IMR-90 (cell line): Measurements from ENCODE around the gene MRPL50. TPM values are rescaled to one million over a fixed set of nuclear protein-coding genes. Genes with fewer than 3 reads are reported as not detected.

Source experiments
- ATAC-seq: fragments of 200-7000 bp; cut with Tn5 transposase; 2 replicates; pipeline ENCODE4 v1.9.1; 2020; ENCODE audit warnings: low read depth, mild to moderate bottlenecking, moderate library complexity
- BruUV-seq: library from RNA; stranded (reverse); fragments of 400-500 nt; replicated peaks from 2 replicates; lab custom pipeline; 2021; lab: Mats Ljungman, UMichigan
- CTCF ChIA-PET: fragments of 300-600 bp; formaldehyde crosslinking; extraction: SDS; loops from one replicate; lab custom pipeline; 2021; ENCODE audit warnings: antibody characterized with exemption; lab: Yijun Ruan, JAX
- POLR2A ChIA-PET: fragments of 300-600 bp; sonication (Branson Sonifier 250); formaldehyde crosslinking; loops from one replicate; lab custom pipeline; 2022; ENCODE audit warnings: antibody characterized with exemption; ENCODE audit not compliant: unreplicated experiment; lab: Charles Lee
- DNase-seq: peaks from one replicate; pipeline ENCODE4 v3.0.0; 2013
- H2AFZ ChIP-seq: replicated peaks from 2 replicates; pipeline ENCODE3; 2013; ENCODE audit warnings: low read length, mild to moderate bottlenecking; ENCODE audit not compliant: poor library complexity
- H2AK5ac ChIP-seq: 2 replicates; pipeline ENCODE4 v1.6.1; 2013; ENCODE audit warnings: low read depth, low read length, inconsistent platforms
- H2AK9ac ChIP-seq: replicated peaks from 2 replicates; pipeline ENCODE3; 2013; ENCODE audit warnings: mild to moderate bottlenecking, low read depth, low read length, moderate library complexity; ENCODE audit not compliant: poor library complexity
- H2BK120ac ChIP-seq: 2 replicates; pipeline ENCODE4 v1.6.1; 2013; ENCODE audit warnings: low read depth, low read length, inconsistent platforms
- H2BK15ac ChIP-seq: 3 replicates; pipeline ENCODE4 v1.6.1; 2013; ENCODE audit warnings: low read depth, low read length, inconsistent platforms
- H2BK20ac ChIP-seq: 2 replicates; pipeline ENCODE4 v1.6.1; 2013; ENCODE audit warnings: low read depth, mild to moderate bottlenecking, inconsistent platforms, low read length, moderate library complexity
- H2BK5ac ChIP-seq: 2 replicates; pipeline ENCODE4 v1.6.1; 2013; ENCODE audit warnings: mild to moderate bottlenecking, low read depth, low read length, inconsistent platforms; ENCODE audit not compliant: poor library complexity, severe bottlenecking
- H3K14ac ChIP-seq: replicated peaks from 2 replicates; pipeline ENCODE4 v1.6.1; 2013; ENCODE audit warnings: low read depth, low read length, inconsistent platforms
- H3K18ac ChIP-seq: 2 replicates; pipeline ENCODE4 v1.6.1; 2013; ENCODE audit warnings: low read depth, low read length, control low read depth
- H3K23ac ChIP-seq: 2 replicates; pipeline ENCODE4 v1.6.1; 2013; ENCODE audit warnings: low read depth, low read length, inconsistent platforms
- H3K27ac ChIP-seq: 2 replicates; pipeline ENCODE4 v1.5.1; 2013; ENCODE audit warnings: mild to moderate bottlenecking, control low read depth, low read length; ENCODE audit not compliant: insufficient read depth
- H3K27me3 ChIP-seq: 2 replicates; pipeline ENCODE4 v1.6.1; 2013; ENCODE audit warnings: low read length; ENCODE audit not compliant: control insufficient read depth, insufficient read depth
- H3K36me3 ChIP-seq: 2 replicates; pipeline ENCODE4 v1.6.1; 2013; ENCODE audit warnings: low read length, mixed read lengths; ENCODE audit not compliant: control insufficient read depth, insufficient read depth
- H3K4ac ChIP-seq: 2 replicates; pipeline ENCODE4 v1.6.1; 2013; ENCODE audit warnings: low read depth, low read length, inconsistent platforms
- H3K4me1 ChIP-seq: 2 replicates; pipeline ENCODE4 v1.6.1; 2013; ENCODE audit warnings: low read length, mixed read lengths; ENCODE audit not compliant: control insufficient read depth, insufficient read depth
- H3K4me2 ChIP-seq: 2 replicates; pipeline ENCODE4 v1.6.1; 2013; ENCODE audit warnings: low read depth, mild to moderate bottlenecking, control low read depth, low read length, moderate library complexity
- H3K4me3 ChIP-seq: 2 replicates; pipeline ENCODE4 v1.5.1; 2013; ENCODE audit warnings: low read depth, mild to moderate bottlenecking, control low read depth, low read length, moderate library complexity; ENCODE audit not compliant: insufficient read depth
- H3K56ac ChIP-seq: 2 replicates; pipeline ENCODE4 v1.6.1; 2013; ENCODE audit warnings: low read length, inconsistent platforms; ENCODE audit not compliant: insufficient read depth; ENCODE audit errors: extremely low read depth
- H3K79me1 ChIP-seq, 2 experiments: 2 replicates each; pipeline ENCODE4 v1.6.1; 2013; ENCODE audit warnings: low read length in 2 of 2, inconsistent platforms in 1 of 2, low read depth in 1 of 2
- H3K9ac ChIP-seq: 2 replicates; pipeline ENCODE4 v1.6.1; 2013; ENCODE audit warnings: low read depth, low read length, control low read depth
- H3K9me1 ChIP-seq: 2 replicates; pipeline ENCODE4 v1.6.1; 2013; ENCODE audit warnings: low read length, inconsistent platforms; ENCODE audit not compliant: insufficient read depth
- H3K9me3 ChIP-seq: 2 replicates; pipeline ENCODE4 v1.6.1; 2013; ENCODE audit warnings: low read length; ENCODE audit not compliant: control insufficient read depth, insufficient read depth
- H4K20me1 ChIP-seq: 2 replicates; pipeline ENCODE4 v1.6.1; 2013; ENCODE audit warnings: low read length, inconsistent platforms; ENCODE audit not compliant: insufficient read depth
- H4K5ac ChIP-seq: 2 replicates; pipeline ENCODE4 v1.6.1; 2013; ENCODE audit warnings: mild to moderate bottlenecking, low read depth, low read length, control low read depth
- H4K8ac ChIP-seq, 2 experiments: 2 replicates each; pipeline ENCODE4 v1.6.1; 2013; ENCODE audit warnings: low read depth in 2 of 2, low read length in 2 of 2, control low read depth in 1 of 2, inconsistent platforms in 1 of 2
- H4K91ac ChIP-seq: 2 replicates; pipeline ENCODE4 v1.6.1; 2013; ENCODE audit warnings: low read depth, low read length, inconsistent platforms; ENCODE audit not compliant: insufficient read depth
- BHLHE40 ChIP-seq: fragments of 150-350 bp; IDR thresholded peaks from 2 replicates; pipeline ENCODE4 v1.6.1; 2016; ENCODE audit warnings: mild to moderate bottlenecking, low read depth, low read length
- CHD1 ChIP-seq: IDR thresholded peaks from 2 replicates; pipeline ENCODE4 v1.6.1; 2012; ENCODE audit warnings: low read depth, low read length, improper control_type of control experiment
- FOS ChIP-seq: fragments of 150-350 bp; IDR thresholded peaks from 2 replicates; pipeline ENCODE4 v1.6.1; 2016; ENCODE audit warnings: low read depth, low read length
- MAFK ChIP-seq: IDR thresholded peaks from 2 replicates; pipeline ENCODE4 v1.6.1; 2012; ENCODE audit warnings: low read depth, low read length, improper control_type of control experiment
- MXI1 ChIP-seq: IDR thresholded peaks from 2 replicates; pipeline ENCODE4 v1.6.1; 2012; ENCODE audit warnings: low read depth, mild to moderate bottlenecking, low read length, moderate library complexity, borderline replicate concordance
- dilution Hi-C: fragments of 300-500 bp; cut with HindIII; formaldehyde crosslinking; loops from one replicate; pipeline ENCODE4 v1.14.3; 2018; ENCODE audit warnings: low sequenced_read_pairs; ENCODE audit not compliant: unreplicated experiment
- in situ Hi-C: fragments of 300-500 bp; cut with MboI; formaldehyde crosslinking; loops from 3 replicates; pipeline ENCODE4 v1.14.3; 2019; ENCODE audit warnings: low sequenced_read_pairs, inconsistent platforms, mixed read lengths
- intact Hi-C: fragments of 100-400 bp; cut with micrococcal nuclease; formaldehyde crosslinking; loops from 2 replicates; pipeline ENCODE4 v1.10.0; 2022
- polyA plus RNA-seq, 3 experiments: library from polyadenylated mRNA; depleted of rRNA; stranded (reverse); fragments of >200 nt; gene quantifications; 2 replicates each; pipeline ENCODE4 v1.2.3, GENCODE V29; 2012; ENCODE audit warnings: low replicate concordance in 1 of 3
- total RNA-seq: library from RNA; depleted of rRNA; stranded (reverse); fragments of >200 nt; gene quantifications from 2 replicates; pipeline ENCODE4 v1.2.3, GENCODE V29; 2012; rRNA removed
- TF ChIP-seq, protein P1 (sequence below): fragments of 150-350 bp; IDR thresholded peaks from 2 replicates; pipeline ENCODE4 v1.6.1; 2016; ENCODE audit warnings: low read depth, mild to moderate bottlenecking, low read length, moderate library complexity, borderline replicate concordance
- TF ChIP-seq, protein P2 (sequence below): fragments of 150-350 bp; IDR thresholded peaks from 2 replicates; pipeline ENCODE4 v1.6.1; 2017; ENCODE audit warnings: mild to moderate bottlenecking, antibody characterized with exemption, low read length, low read depth

Gene MRPL50
- total and polyA plus RNA-seq, 2 of the 4 experiments (the other 2 are of a cell fraction) = 7.5 to 8.6 TPM

DNA sequence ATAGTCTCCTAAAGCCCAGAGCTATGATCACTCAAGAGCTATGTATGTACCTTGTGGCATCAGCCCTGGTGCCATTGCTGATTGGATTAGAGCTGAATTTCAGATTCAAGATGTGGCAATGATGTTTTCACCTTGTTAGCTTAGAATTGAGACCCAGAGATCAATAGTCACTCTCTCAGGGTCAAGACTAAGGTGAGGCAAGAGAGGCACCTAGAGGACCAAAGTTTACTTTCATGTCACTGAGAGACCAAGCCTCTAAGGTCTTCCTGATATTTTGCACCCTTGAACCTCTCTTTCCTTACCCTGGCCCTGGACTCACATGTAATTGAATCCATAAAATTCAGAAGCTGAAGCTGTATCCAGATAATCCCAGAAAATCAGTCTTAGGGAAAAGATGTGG is 56.5 kb downstream of the MRPL50 start:
- no peaks in the 10 kb centered on the region for H3K9me3 ChIP-seq
- BruUV-seq = no TSS peak
- DNase-seq = no peak
- no peak overlapping the region for H3K4ac ChIP-seq
- H3K23ac ChIP-seq = no peak overlapping the region
- no peak overlapping the region for H3K14ac ChIP-seq
- dilution Hi-C loops = no loop called here
- no peak overlapping the region for H3K27ac ChIP-seq
- H3K4me2 ChIP-seq = no peak overlapping the region
- TF ChIP-seq MAFK (no peak), MXI1 (no peak), FOS (no peak), BHLHE40 (no peak), CHD1 (no peak)
- TF ChIP-seq, protein P1, sequence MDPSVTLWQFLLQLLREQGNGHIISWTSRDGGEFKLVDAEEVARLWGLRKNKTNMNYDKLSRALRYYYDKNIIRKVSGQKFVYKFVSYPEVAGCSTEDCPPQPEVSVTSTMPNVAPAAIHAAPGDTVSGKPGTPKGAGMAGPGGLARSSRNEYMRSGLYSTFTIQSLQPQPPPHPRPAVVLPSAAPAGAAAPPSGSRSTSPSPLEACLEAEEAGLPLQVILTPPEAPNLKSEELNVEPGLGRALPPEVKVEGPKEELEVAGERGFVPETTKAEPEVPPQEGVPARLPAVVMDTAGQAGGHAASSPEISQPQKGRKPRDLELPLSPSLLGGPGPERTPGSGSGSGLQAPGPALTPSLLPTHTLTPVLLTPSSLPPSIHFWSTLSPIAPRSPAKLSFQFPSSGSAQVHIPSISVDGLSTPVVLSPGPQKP = no peak
- TF ChIP-seq, protein P2, sequence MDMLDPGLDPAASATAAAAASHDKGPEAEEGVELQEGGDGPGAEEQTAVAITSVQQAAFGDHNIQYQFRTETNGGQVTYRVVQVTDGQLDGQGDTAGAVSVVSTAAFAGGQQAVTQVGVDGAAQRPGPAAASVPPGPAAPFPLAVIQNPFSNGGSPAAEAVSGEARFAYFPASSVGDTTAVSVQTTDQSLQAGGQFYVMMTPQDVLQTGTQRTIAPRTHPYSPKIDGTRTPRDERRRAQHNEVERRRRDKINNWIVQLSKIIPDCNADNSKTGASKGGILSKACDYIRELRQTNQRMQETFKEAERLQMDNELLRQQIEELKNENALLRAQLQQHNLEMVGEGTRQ = no peak
- H4K5ac ChIP-seq = no peak overlapping the region
- no peak overlapping the region for H4K8ac ChIP-seq
- H3K79me1 ChIP-seq = no peaks in the 10 kb centered on the region
- POLR2A ChIA-PET = no interaction called here
- no peaks in the 10 kb centered on the region for H3K9me1 ChIP-seq
- H2AK9ac ChIP-seq = no peak overlapping the region
- H2BK20ac ChIP-seq = no peak overlapping the region
- no peak overlapping the region for H3K18ac ChIP-seq
- no peak overlapping the region for H3K4me3 ChIP-seq
- no peaks in the 10 kb centered on the region for H3K36me3 ChIP-seq
- no peaks in the 10 kb centered on the region for H3K4me1 ChIP-seq
- H3K27me3 ChIP-seq = no peaks in the 10 kb centered on the region
- no peak overlapping the region for H2BK15ac ChIP-seq
- in situ Hi-C loops = no loop called here
- CTCF ChIA-PET = no interaction called here
- H2AK5ac ChIP-seq = no peak overlapping the region
- H4K91ac ChIP-seq = no peak overlapping the region
- H3K9ac ChIP-seq = no peak overlapping the region
- no peaks in the 10 kb centered on the region for H4K20me1 ChIP-seq
- no peak overlapping the region for H2BK5ac ChIP-seq
- intact Hi-C loops = no loop called here
- H3K56ac ChIP-seq = no peak overlapping the region
- H2AFZ ChIP-seq = no peak overlapping the region
- ATAC-seq = no peak
- H2BK120ac ChIP-seq = no peak overlapping the region

Other genes starting within 250 kb of the MRPL50 start
- under 0.01 TPM in 1 of 2 replicates, not detected in the other for gene BAAT, start 13.6 kb downstream of the MRPL50 start, total RNA-seq
- not detected in 2 replicates for gene BAAT, start 13.6 kb downstream of the MRPL50 start, polyA plus RNA-seq (2012; rRNA removed)
- 19.9 and 21.4 TPM in 2 replicates for gene ZNF189, start 233 bp upstream of the MRPL50 start, total RNA-seq
- gene ZNF189, start 233 bp upstream of the MRPL50 start, polyA plus RNA-seq (2012; rRNA removed) = 3.7 and 5.9 TPM in 2 replicates
- gene ALDOB, start 37.2 kb upstream of the MRPL50 start, total RNA-seq = not detected in 2 replicates
- gene ALDOB, start 37.2 kb upstream of the MRPL50 start, polyA plus RNA-seq (2012; rRNA removed) = not detected in 2 replicates
- 21.3 and 30.8 TPM in 2 replicates for gene RNF20, start 135.2 kb upstream of the MRPL50 start, total RNA-seq
- gene RNF20, start 135.2 kb upstream of the MRPL50 start, polyA plus RNA-seq (2012; rRNA removed) = 10.1 and 13.7 TPM in 2 replicates
- gene PPP3R2, start 196.4 kb upstream of the MRPL50 start, total RNA-seq = not detected in 2 replicates
- not detected in 2 replicates for gene PPP3R2, start 196.4 kb upstream of the MRPL50 start, polyA plus RNA-seq (2012; rRNA removed)